ENCODE measurements around the gene CFAP100. TPM values are rescaled to one million over a fixed set of nuclear protein-coding genes. Genes with fewer than 3 reads are reported as not detected.

Gene CFAP100
- total RNA-seq, 1 experiment from 2014 or later, result not detected

- Histone ChIP-seq H3K36me3 (no peaks in the 10 kb centered on the region), H3K27ac (no peak overlapping the region), H3K4me1 (no peaks in the 10 kb centered on the region), H3K4me3 (no peak overlapping the region), H3K9me3 (replicated peaks) (no peaks in the 10 kb centered on the region), H3K27me3 (0 out of 2 replicates have a peak, but pooled peaks cover 1% of the 10 kb centered on the region)
- DNase-seq, result no peak
Observed at GRCh38 chr3:126398423-126399350, 4.0 kb downstream of the CFAP100 start.

GRCh38 chr3:126399351-126399735 is 4.6 kb downstream of the CFAP100 start:
- no peak overlapping the region for H3K4me3 ChIP-seq
- no peaks in the 10 kb centered on the region for H3K36me3 ChIP-seq
- H3K27me3 ChIP-seq, result no peaks in the 10 kb centered on the region
- H3K4me1 ChIP-seq, result no peaks in the 10 kb centered on the region
- DNase-seq, result no peak
- H3K27ac ChIP-seq, result no peak overlapping the region
- H3K9me3 ChIP-seq (replicated peaks), result no peaks in the 10 kb centered on the region

DNA sequence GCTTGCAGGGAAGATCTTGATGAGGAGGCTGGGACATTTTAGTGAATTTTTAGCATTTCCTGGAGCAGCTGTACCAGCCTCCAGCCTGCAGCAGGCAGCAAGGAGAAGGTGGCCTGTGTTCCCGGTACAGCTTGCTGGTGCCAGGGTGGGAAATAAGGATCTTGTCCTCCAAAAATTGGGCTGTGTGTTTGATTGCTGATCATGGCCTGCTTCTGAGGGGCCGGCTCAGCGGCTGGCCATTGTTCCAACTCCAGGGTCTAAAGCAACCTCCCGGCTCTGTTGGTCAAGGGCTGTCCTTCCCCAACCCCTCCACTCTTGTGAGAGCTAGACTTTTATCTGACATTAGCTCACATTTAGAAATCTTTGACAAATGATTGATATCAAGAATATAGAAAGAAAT is 5.0 kb downstream of the CFAP100 start:
- Histone ChIP-seq H3K4me3 (no peak overlapping the region), H3K27me3 (no peaks in the 10 kb centered on the region), H3K9me3 (replicated peaks) (no peaks in the 10 kb centered on the region), H3K4me1 (no peaks in the 10 kb centered on the region), H3K27ac (no peak overlapping the region), H3K36me3 (no peaks in the 10 kb centered on the region)
- DNase-seq, result no peak

DNA sequence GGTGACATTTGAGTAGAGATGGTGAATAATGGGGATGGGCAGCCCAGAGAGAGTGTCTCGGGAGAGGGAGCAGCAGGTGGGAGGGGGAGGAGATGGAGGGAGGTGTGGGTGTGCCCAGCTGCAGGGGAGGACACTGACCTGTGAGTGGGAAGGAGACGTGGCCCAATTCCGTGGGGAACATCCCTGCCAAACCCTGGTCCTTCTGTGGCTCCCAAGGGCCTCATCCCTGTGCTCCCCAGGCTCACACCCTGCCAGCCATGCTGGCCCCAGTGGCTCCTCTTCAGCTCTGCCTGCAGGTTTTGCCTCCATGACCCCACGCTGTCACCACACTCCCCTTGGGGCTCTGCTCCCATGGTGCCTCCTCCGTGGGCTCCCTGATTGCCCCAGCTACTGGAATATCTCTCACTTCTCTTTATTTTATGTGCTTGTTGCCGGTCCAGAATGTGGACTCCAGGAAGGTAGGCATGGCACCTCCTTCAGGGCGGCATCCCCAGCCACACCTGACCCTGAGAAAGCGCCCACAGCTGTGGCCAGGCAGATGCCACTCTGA is 7.0 kb downstream of the CFAP100 start:
- DNase-seq, result no peak
- H3K27ac ChIP-seq, result no peak overlapping the region

DNA sequence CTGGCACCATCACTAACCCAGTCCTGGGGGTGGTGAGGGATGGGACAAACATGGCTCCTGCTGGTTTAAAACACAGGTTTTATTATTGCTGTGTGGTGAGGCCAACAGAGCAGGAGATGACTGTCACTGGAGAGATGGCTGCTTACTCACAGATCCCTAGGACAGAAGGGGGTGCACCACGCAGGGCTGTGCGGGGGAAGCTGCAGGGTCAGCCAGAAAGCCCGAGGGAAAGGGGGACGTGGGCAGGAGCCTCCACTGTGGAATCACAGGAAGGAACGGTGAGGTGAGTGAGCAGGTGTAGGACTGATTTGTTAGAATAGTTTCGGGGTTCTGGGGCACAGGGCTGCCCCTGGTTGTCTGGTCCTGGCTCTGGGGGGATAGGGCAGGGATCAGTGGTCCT is 7.5 kb downstream of the CFAP100 start:
- Histone ChIP-seq H3K27me3 (no peaks in the 10 kb centered on the region), H3K9me3 (replicated peaks) (no peaks in the 10 kb centered on the region), H3K27ac (no peak overlapping the region), H3K36me3 (no peaks in the 10 kb centered on the region), H3K4me3 (no peak overlapping the region), H3K4me1 (no peaks in the 10 kb centered on the region)
- DNase-seq, result no peak

More for the DNA sequence above, 7.0 kb downstream of the CFAP100 start:
- H3K4me1 ChIP-seq, result no peaks in the 10 kb centered on the region
- no peaks in the 10 kb centered on the region for H3K36me3 ChIP-seq
- H3K27me3 ChIP-seq, result no peaks in the 10 kb centered on the region
- no peak overlapping the region for H3K4me3 ChIP-seq
- no peaks in the 10 kb centered on the region for H3K9me3 ChIP-seq (replicated peaks)

DNA sequence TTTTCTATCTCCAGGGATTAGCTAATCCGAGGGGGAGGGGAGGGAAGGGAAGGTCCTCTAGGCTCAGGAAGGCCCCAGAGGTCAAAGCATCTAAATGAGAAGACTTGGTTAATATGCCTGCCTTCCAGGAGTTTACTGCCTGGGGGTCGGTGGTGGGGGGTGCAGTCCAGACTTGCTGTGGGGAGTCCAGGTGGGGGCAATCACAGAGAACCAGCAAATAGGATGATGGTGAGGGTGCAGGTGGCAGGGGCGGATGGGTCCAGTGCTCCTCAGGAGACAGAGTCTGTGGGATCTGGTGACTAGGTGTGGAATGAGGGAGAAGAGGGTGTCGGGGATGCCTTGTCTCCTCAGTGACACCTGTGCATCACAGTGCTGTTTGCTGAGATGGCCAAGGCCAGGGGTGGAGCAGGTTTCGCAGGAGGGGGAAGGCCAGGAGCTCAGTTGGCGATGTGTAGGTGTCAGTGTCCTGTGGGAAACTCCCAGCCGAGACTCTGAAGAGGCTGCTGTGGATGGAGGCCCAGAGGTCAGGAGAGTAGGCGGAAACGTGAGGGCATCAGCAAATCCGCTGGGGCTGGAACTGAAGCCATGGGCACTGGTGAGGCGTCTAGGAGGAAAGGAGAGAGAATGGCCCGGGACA is 8.1 kb downstream of the CFAP100 start:
- no peaks in the 10 kb centered on the region for H3K27me3 ChIP-seq
- no peak for DNase-seq
- no peak overlapping the region for H3K27ac ChIP-seq
- no peaks in the 10 kb centered on the region for H3K36me3 ChIP-seq
- no peaks in the 10 kb centered on the region for H3K9me3 ChIP-seq (replicated peaks)
- no peaks in the 10 kb centered on the region for H3K4me1 ChIP-seq
- no peak overlapping the region for H3K4me3 ChIP-seq

DNA sequence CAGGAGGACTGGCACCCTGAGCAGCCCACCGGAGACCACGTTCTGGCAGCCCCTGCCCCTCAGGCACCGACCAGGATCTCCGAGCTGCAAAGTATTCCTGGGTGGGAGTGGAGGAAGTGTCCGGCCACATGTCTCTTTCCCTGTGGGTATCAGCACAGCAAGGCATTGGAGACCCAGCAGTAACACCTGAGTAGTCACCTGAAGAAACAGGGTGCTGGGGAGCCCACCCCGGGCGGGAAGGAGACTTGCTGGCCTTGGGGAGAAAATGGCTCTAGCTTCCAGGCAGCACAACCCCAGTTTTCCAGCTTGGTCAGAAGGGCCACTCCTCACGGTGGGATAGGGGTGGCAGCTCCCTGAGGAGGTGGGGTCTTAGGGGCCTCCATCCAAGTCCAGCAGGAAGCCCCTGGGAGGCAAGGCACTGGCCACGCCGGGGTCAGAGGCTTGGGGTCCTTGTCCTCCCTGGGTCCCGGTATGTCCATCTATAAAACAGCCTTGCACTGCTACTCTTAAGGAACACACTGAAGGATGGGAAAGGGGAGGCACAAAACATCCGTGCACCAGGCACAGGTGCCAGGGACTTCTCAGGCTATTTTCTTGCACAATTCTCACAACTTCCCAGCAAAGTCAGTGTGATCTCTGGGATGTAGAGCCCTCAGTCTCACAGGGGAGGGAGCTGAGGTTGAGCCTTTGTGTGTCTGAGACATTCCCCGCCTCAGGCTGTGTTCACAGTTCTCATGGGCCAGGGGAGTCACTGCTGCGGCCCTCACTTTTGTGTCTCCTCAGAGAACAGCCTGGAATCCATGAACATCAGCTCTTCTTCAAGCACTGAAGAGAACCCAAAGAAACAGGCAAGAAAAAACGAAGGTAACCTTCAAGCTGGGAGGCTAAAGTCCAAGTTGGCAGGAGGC is 11.9 kb downstream of the CFAP100 start:
- DNase-seq, result no peak
- no peaks in the 10 kb centered on the region for H3K9me3 ChIP-seq (replicated peaks)
- no peaks in the 10 kb centered on the region for H3K4me1 ChIP-seq
- no peak overlapping the region for H3K27ac ChIP-seq
- no peaks in the 10 kb centered on the region for H3K27me3 ChIP-seq
- H3K4me3 ChIP-seq, result no peak overlapping the region
- H3K36me3 ChIP-seq, result no peaks in the 10 kb centered on the region

GRCh38 chr3:126407412-126408044 is 12.8 kb downstream of the CFAP100 start:
- Histone ChIP-seq H3K36me3 (no peaks in the 10 kb centered on the region), H3K27me3 (no peaks in the 10 kb centered on the region), H3K27ac (no peak overlapping the region), H3K4me3 (no peak overlapping the region), H3K4me1 (no peaks in the 10 kb centered on the region), H3K9me3 (replicated peaks) (no peaks in the 10 kb centered on the region)
- DNase-seq, result no peak

GRCh38 chr3:126408099-126408498 is 13.4 kb downstream of the CFAP100 start:
- no peak for DNase-seq
- Histone ChIP-seq H3K36me3 (no peaks in the 10 kb centered on the region), H3K27me3 (no peaks in the 10 kb centered on the region), H3K4me3 (no peak overlapping the region), H3K27ac (no peak overlapping the region), H3K4me1 (no peaks in the 10 kb centered on the region), H3K9me3 (replicated peaks) (no peaks in the 10 kb centered on the region)

- H3K27ac ChIP-seq, result no peak overlapping the region
- H3K36me3 ChIP-seq, result no peaks in the 10 kb centered on the region
- H3K9me3 ChIP-seq (replicated peaks), result no peaks in the 10 kb centered on the region
- no peaks in the 10 kb centered on the region for H3K27me3 ChIP-seq
- DNase-seq, result no peak
- no peak overlapping the region for H3K4me3 ChIP-seq
- H3K4me1 ChIP-seq, result no peaks in the 10 kb centered on the region
Observed at GRCh38 chr3:126412841-126413692, 18.4 kb downstream of the CFAP100 start.

GRCh38 chr3:126413693-126414080 is 19.0 kb downstream of the CFAP100 start:
- Histone ChIP-seq H3K36me3 (no peaks in the 10 kb centered on the region), H3K9me3 (replicated peaks) (no peaks in the 10 kb centered on the region), H3K27ac (no peak overlapping the region), H3K4me1 (no peaks in the 10 kb centered on the region), H3K27me3 (no peaks in the 10 kb centered on the region), H3K4me3 (no peak overlapping the region)
- no peak for DNase-seq

DNA sequence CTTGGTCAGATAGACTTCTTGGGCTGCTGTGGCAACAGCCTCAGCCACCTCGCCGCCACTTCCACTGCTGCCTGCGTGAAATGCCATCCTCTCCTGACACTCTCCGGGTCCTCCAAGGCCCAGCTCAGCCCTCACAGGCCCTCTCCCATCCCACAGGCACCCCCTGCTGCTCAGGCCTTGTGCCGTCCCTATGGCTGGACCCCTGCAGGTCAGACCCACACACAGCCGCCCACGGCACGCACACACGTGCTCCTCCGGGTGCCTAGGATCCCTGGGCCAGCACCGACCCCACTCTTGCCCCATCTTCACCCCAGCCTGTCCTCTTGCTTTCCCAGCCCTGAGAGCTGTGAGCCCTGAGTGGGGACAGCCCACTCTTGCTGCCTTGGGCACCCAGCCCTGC is 19.7 kb downstream of the CFAP100 start:
- no peak for DNase-seq
- Histone ChIP-seq H3K36me3 (no peaks in the 10 kb centered on the region), H3K4me3 (no peak overlapping the region)

DNA sequence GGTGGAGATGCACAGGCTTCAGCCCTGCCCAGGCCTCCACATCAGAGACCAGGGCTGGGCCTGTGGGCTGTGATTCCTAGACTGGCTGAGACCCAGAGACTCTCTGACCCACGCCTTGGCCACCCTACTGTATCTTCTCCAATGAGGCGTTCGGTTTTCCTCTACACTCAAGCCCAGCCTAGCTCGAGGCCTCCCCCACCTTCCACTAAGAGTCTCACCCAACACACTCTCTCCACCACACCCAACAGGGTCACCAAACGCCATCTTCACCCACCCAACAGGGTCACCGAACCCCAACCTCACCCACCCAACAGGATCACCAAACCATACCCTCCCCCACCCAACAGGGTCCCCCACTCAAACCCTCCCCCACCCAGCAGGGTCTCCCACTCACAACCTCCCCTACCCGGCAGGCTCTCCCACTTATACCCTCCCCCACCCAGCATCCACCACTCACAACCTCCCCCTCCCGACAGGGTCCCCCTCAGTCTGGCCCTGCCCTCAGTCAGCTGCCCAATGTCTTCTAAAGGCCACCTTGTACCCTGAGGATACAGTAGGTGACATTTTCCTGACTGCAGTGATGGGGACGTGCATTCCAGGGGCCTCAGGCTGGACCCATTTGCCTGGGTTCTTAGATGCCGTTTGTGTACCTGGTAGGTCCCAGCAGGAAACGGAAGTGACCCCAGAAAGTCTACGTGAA is 20.4 kb downstream of the CFAP100 start:
- Histone ChIP-seq H3K9me3 (replicated peaks) (no peaks in the 10 kb centered on the region), H3K27me3 (no peaks in the 10 kb centered on the region), H3K4me1 (peaks cover 2% of the 10 kb centered on the region; the same call in 1 of the 2 replicates), H3K4me3 (no peak overlapping the region), H3K36me3 (no peaks in the 10 kb centered on the region), H3K27ac (no peak overlapping the region)
- no peak for DNase-seq

More for the DNA sequence above, 19.7 kb downstream of the CFAP100 start:
- Histone ChIP-seq H3K27ac (no peak overlapping the region), H3K27me3 (no peaks in the 10 kb centered on the region), H3K4me1 (no peaks in the 10 kb centered on the region), H3K9me3 (replicated peaks) (no peaks in the 10 kb centered on the region)
